ENCODE results near the gene BOLA2.
"Not testable (repeated sequence)": the region's sequence is repeated elsewhere in the genome, so short reads cannot be mapped to it uniquely, and the experiment has no call there.

The BOLA2 gene

GRCh38 chr16:29454269-29454668 is at the start of gene BOLA2, which contains the start of gene SLX1B:
Gene BOLA2 (minus strand): TSS chr16:29454351. CDS start chr16:29454253, 98 bp downstream.
Gene SLX1B (plus strand): TSS chr16:29454533.
- H3K4me1 ChIP-seq (ENCODE audit: control insufficient read depth, insufficient read depth, low read length); H3K9me3 ChIP-seq (ENCODE audit: control insufficient read depth, low read length); H3K36me3 ChIP-seq (ENCODE audit: control insufficient read depth, insufficient read depth, low read length); H3K4me3 ChIP-seq (ENCODE audit: low read length); H3K27me3 ChIP-seq (ENCODE audit: control insufficient read depth, insufficient read depth, low read length); H3K9ac ChIP-seq (ENCODE audit: low read length): not testable (repeated sequence)

GRCh38 chr16:29482276-29482675 is 28.1 kb upstream of the BOLA2 start:
- H3K36me3 ChIP-seq (ENCODE audit: control insufficient read depth, insufficient read depth, low read length); H3K27me3 ChIP-seq (ENCODE audit: control insufficient read depth, insufficient read depth, low read length); H3K9ac ChIP-seq (ENCODE audit: low read length); H3K9me3 ChIP-seq (ENCODE audit: control insufficient read depth, low read length); H3K4me1 ChIP-seq (ENCODE audit: control insufficient read depth, insufficient read depth, low read length); H3K4me3 ChIP-seq (ENCODE audit: low read length): not testable (repeated sequence)

DNA sequence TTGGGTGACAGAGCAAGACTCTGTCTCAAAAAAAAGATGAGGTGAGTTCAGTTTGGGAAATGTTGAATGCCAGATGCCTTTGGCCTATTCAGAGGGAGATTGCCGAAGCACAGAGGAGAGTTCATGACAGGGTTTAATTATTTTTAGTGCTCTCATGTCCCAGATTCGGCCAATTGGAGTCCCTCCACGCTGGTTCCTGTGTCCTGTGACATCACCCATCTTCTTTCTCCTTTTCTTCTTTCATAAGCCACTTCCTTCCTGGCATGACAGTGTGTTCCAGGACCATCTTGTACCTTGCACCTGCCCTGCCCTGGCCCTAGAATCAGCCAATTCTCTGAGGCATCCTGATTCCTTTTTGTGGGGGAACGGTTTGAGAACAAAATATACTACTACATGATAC is 17.9 kb upstream of the BOLA2 start:
- not testable (repeated sequence) for H3K4me1 ChIP-seq (ENCODE audit: control insufficient read depth, insufficient read depth, low read length); H3K9ac ChIP-seq (ENCODE audit: low read length); H3K27me3 ChIP-seq (ENCODE audit: control insufficient read depth, insufficient read depth, low read length); H3K36me3 ChIP-seq (ENCODE audit: control insufficient read depth, insufficient read depth, low read length); H3K4me3 ChIP-seq (ENCODE audit: low read length); H3K9me3 ChIP-seq (ENCODE audit: control insufficient read depth, low read length)

GRCh38 chr16:29469660-29470059 is 15.5 kb upstream of the BOLA2 start:
- H3K9ac ChIP-seq (ENCODE audit: low read length); H3K4me1 ChIP-seq (ENCODE audit: control insufficient read depth, insufficient read depth, low read length); H3K4me3 ChIP-seq (ENCODE audit: low read length); H3K9me3 ChIP-seq (ENCODE audit: control insufficient read depth, low read length); H3K27me3 ChIP-seq (ENCODE audit: control insufficient read depth, insufficient read depth, low read length); H3K36me3 ChIP-seq (ENCODE audit: control insufficient read depth, insufficient read depth, low read length): not testable (repeated sequence)

DNA sequence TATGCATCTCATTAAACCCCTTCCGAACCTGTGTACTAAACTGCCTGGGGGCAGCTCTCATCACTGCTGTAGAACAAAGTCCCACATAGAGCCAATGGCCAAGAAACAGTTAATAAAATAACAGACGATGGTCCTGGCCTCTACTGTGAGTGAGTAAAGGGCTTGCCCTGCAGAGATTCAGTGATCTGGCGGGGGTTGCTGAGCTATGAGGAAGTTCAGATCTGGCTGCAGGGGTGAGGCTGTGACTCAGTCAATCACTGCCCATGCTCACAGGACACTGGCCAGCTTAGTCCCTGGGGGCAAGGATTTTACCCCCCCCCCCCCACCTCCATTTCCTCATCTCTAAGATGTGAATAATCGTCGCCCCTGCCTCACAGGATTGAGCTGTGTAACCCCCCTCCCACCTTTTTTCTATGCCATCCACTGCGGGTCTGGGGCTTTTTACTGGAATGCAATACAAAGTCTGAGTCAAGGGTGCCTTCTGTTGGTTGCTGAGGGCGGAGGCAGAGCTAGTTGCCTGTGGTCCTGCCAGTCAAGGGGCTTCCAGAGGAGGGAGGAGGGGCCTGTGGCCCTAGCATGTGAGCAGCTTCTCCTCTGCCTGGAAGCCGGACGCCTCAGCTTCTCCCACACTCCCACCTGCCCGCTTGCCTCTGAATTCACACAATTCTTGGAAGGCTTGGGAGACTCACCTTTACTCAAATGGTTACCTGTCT is 13.7 kb upstream of the BOLA2 start:
- not testable (repeated sequence) for H3K9ac ChIP-seq (ENCODE audit: low read length); H3K4me3 ChIP-seq (ENCODE audit: low read length); H3K9me3 ChIP-seq (ENCODE audit: control insufficient read depth, low read length); H3K36me3 ChIP-seq (ENCODE audit: control insufficient read depth, insufficient read depth, low read length); H3K4me1 ChIP-seq (ENCODE audit: control insufficient read depth, insufficient read depth, low read length); H3K27me3 ChIP-seq (ENCODE audit: control insufficient read depth, insufficient read depth, low read length)

- not testable (repeated sequence) for H3K27me3 ChIP-seq (ENCODE audit: control insufficient read depth, insufficient read depth, low read length); H3K9ac ChIP-seq (ENCODE audit: low read length); H3K4me3 ChIP-seq (ENCODE audit: low read length); H3K36me3 ChIP-seq (ENCODE audit: control insufficient read depth, insufficient read depth, low read length); H3K9me3 ChIP-seq (ENCODE audit: control insufficient read depth, low read length); H3K4me1 ChIP-seq (ENCODE audit: control insufficient read depth, insufficient read depth, low read length)
Observed at GRCh38 chr16:29466904-29467303, 12.8 kb upstream of the BOLA2 start.

DNA sequence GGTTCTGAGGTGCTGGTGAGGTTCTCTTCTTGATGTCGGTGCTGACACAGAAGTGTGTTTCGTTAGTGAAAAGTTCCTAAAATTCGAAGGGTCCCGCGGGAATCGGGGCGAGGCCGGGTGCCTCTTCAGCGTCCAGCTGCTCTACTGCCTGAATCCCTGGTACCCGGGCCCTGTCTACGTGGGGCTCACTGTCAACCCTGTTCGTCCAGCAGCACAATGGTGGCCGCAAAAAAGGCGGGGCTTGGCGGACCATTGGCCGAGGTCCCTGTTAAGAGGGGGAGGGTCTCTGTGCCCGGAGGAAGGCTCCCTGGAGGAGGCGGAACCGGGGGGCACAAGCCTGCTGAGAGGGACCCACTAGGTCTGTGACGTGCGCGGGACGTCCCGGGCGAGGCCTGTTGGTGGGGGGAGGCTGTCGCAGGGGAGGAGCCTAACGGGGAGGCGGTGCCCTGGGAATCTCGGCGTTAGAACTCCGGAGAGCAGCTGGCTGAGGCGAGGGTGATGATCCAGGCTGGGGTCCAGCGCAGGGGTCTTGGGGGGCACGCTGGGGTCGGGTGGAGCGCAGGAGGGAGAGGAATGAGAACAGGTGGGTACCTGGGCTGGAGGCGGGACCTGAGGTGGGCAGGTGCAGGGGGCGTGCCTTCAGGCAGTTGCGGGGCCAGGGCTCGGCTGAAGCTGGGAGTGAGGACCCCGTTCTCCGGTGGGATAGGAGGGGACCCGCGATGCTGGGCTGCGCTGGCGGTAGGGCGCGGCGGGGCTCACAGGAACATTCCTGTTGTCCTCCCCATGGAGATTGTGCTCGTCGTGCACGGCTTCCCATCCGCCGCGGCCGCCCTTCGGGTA is 12.1 kb upstream of the BOLA2 start:
- not testable (repeated sequence) for H3K4me1 ChIP-seq (ENCODE audit: control insufficient read depth, insufficient read depth, low read length); H3K36me3 ChIP-seq (ENCODE audit: control insufficient read depth, insufficient read depth, low read length); H3K9ac ChIP-seq (ENCODE audit: low read length)

DNA sequence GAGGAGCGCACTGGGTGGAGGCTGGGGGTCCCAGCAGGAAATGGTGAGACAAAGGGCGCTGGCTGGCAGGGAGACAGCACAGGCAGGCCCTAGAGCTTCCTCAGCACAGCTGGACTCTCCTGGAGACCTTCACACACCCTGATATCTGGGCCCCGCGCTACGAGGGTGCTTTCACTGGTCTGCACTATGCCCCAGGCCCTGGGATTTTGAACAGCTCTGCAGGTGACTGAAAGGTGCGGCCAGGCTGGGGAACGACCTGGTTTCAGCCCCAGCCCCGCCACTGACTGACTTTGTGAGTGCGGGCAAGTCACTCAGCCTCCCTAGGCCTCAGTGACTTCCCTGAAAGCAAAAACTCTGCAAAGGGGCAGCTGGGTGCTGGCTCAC is 6.5 kb upstream of the BOLA2 start:
- H3K36me3 ChIP-seq (ENCODE audit: control insufficient read depth, insufficient read depth, low read length); H3K9me3 ChIP-seq (ENCODE audit: control insufficient read depth, low read length); H3K4me1 ChIP-seq (ENCODE audit: control insufficient read depth, insufficient read depth, low read length); H3K27me3 ChIP-seq (ENCODE audit: control insufficient read depth, insufficient read depth, low read length); H3K4me3 ChIP-seq (ENCODE audit: low read length); H3K9ac ChIP-seq (ENCODE audit: low read length): not testable (repeated sequence)

More for the DNA sequence above, 12.1 kb upstream of the BOLA2 start:
- H3K4me3 ChIP-seq (ENCODE audit: low read length); H3K9me3 ChIP-seq (ENCODE audit: control insufficient read depth, low read length); H3K27me3 ChIP-seq (ENCODE audit: control insufficient read depth, insufficient read depth, low read length): not testable (repeated sequence)

DNA sequence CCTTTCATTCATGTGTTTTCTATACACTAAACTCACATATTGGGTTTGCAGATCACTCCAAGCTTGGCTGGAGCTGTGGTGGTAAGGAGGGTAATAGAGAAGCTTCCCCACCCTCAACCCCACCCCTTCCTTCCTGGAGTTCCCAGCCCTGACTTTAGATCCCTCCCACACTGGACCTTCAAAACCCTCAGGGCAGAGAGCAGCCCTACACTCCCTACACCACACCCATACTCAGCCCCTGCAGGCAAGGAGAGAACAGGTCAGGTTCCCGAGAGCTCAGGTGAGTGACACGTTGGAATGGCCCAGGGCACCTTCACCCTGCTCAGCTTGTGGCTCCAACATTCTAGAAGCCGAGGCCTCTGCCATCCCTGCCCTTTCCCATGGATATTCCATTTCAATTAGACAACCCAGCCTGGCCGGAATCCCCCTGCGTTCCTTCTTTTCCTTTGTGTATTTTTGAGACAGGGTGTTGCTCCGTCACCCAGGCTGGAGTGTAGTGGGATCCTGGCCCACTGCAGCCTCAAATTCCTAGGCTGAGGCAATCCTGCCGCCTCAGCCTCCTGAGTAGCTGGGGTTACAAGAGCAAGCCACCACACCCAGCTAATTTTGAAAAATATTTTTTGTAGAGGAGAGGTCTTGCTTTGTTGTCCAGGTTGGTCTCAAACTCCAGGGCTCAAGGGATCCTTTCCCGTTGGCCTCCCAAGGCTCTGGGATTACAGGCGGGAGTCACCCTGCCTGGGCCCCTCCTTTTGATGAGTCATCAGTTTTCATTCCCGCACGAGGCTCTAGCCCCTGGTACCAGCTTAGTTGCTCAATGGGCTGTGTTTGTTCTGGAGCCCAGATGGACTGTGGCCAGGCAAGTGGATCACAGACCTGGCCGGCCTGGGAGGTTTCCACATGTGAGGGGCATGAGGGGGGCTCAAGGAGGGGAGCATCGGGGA is 5.8 kb upstream of the BOLA2 start, which contains the start of gene SULT1A4:
Gene SULT1A4, plus strand, starts transcription at position 208 of the 941 bp plus-strand sequence. CDS start 1,473 bp downstream, outside the sequence.
- not testable (repeated sequence) for H3K4me3 ChIP-seq (ENCODE audit: low read length); H3K9me3 ChIP-seq (ENCODE audit: control insufficient read depth, low read length); H3K9ac ChIP-seq (ENCODE audit: low read length); H3K36me3 ChIP-seq (ENCODE audit: control insufficient read depth, insufficient read depth, low read length); H3K27me3 ChIP-seq (ENCODE audit: control insufficient read depth, insufficient read depth, low read length); H3K4me1 ChIP-seq (ENCODE audit: control insufficient read depth, insufficient read depth, low read length)

DNA sequence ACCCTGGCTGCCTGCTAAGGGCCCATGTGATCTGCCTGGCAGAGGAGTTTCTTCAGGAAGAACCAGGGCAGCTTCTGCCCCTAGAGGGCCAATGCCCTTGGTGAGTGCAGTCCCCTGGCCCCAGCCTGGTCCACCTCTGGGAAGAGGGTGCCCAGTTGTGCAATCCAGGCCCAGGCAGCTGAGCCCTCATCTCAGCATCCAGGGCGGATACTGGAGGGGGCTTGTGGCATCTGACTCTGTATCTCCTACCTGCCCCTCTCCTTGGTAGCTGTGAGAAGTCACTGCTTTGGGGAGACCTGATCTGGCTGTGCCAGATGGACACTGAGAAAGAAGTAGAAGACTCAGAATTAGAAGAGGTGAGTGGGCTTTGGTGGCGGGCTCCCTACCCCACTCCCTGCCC is 3.5 kb upstream of the BOLA2 start:
- not testable (repeated sequence) for H3K27me3 ChIP-seq (ENCODE audit: control insufficient read depth, insufficient read depth, low read length); H3K9ac ChIP-seq (ENCODE audit: low read length); H3K4me1 ChIP-seq (ENCODE audit: control insufficient read depth, insufficient read depth, low read length); H3K36me3 ChIP-seq (ENCODE audit: control insufficient read depth, insufficient read depth, low read length); H3K4me3 ChIP-seq (ENCODE audit: low read length); H3K9me3 ChIP-seq (ENCODE audit: control insufficient read depth, low read length)

- H3K9me3 ChIP-seq (ENCODE audit: control insufficient read depth, low read length); H3K4me1 ChIP-seq (ENCODE audit: control insufficient read depth, insufficient read depth, low read length); H3K27me3 ChIP-seq (ENCODE audit: control insufficient read depth, insufficient read depth, low read length); H3K36me3 ChIP-seq (ENCODE audit: control insufficient read depth, insufficient read depth, low read length); H3K9ac ChIP-seq (ENCODE audit: low read length); H3K4me3 ChIP-seq (ENCODE audit: low read length): not testable (repeated sequence)
Observed at GRCh38 chr16:29454828-29455227, 677 bp upstream of the BOLA2 start.

DNA sequence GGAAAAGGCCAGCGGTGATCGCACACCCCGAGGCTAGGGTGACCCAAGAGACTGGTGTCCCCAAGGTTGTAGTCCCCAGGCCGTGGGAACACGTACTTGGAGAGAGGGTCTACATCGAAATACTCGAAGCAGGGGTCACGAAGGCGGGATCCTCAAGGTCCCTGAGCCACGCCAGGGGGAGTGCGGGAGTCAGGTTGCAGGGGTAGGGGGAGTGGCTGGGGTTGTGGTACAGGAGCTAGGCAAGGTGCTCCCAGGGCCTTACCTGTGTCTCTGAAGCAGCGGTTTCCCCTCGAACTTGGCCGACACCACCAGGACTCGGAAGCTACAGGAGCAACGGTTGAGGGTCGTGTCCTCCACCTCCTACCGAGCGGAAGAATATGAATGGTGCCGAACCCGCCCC is 397 bp downstream of the BOLA2 start:
- not testable (repeated sequence) for H3K4me3 ChIP-seq (ENCODE audit: low read length); H3K4me1 ChIP-seq (ENCODE audit: control insufficient read depth, insufficient read depth, low read length); H3K27me3 ChIP-seq (ENCODE audit: control insufficient read depth, insufficient read depth, low read length); H3K9ac ChIP-seq (ENCODE audit: low read length); H3K9me3 ChIP-seq (ENCODE audit: control insufficient read depth, low read length); H3K36me3 ChIP-seq (ENCODE audit: control insufficient read depth, insufficient read depth, low read length)

Measured in mucosa of stomach (tissue), 1 donor.